ENCODE data around the gene BTBD2.

BTBD2 gene

GRCh38 chr19:1981253-1981652 is 34.3 kb downstream of the BTBD2 start:
- no peak for DNase-seq

- DNase-seq: no peak
Measured at GRCh38 chr19:1980809-1981181, 34.7 kb downstream of the BTBD2 start.

DNA sequence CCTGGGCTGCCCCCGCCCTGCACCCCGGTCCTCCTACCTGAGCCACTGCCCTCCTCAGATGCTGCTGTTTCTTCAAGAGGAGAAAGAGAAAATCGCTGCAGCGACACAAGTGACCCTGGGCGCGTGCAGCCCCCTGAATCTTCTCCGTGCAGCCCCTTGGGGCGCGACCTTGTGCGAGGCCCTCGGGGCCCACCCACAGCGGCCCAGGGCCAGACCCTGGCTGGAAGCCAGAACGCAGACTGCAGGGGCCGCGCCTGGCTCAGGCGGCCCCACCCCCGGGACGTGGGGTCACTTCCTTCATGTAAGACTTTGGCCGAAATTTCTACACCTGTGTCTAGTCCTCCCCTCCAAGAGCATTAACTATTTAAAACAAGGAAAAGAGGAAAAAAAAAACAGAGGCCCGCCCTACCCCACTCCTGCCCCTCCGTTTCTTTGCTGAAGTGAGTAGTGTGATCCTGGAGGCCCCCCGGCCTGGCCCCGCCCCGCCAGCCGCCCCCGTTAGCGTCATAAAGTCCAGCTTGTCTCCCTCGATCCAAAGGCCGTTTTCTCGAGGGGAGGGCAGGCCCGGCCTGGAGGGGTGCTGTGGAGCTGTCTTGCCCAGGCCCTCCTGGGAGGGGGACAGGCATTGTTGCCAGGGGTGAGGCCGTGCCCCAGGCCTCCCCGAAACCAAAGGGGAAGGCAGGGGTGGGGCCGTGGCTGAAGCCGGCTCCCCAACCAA is 35.3 kb downstream of the BTBD2 start:
- DNase-seq: no peak

DNA sequence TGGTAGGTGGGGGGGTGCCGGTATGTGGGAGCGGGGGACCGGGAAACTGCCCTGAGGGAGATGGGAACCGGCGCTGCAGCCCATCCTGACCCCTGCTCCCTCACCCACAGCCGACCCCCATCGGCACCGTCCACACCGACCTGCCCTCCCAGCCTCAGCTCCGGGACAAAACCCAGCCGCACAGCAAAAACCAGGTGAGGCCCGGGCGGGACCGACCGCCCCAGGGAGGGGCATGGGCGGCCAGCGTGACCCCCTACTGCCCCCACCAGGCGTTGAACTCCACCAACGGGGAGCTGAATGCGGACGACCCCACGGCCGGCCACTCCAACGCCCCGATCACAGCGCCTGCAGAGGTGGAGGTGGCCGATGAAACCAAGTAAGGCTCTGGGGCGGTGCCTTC is 35.9 kb downstream of the BTBD2 start:
- no peak for DNase-seq

GRCh38 chr19:1979017-1979416 is 36.5 kb downstream of the BTBD2 start:
- DNase-seq: no peak

DNA sequence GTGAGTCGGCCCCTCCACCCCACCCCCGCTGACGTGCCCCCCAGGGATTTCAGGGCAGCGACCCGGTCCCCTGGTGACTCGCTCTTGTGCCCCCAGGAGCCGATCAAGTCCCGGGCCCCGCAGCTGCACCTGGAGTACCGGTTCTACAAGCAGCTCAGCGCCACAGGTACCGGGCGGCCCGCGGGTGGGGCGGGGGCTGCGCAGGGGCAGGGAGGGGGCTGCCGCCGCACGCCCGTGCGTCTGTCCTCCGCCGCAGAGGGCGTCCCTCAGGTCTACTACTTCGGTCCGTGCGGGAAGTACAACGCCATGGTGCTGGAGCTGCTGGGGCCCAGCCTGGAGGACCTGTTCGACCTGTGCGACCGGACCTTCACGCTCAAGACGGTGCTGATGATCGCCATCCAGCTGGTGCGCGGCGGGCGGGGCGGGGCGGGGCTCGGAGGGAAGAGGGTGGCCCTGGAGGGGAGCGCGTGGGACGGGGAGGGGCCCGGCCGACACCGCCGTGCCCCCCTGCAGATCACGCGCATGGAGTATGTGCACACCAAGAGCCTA is 37.1 kb downstream of the BTBD2 start:
- no peak for DNase-seq

DNA sequence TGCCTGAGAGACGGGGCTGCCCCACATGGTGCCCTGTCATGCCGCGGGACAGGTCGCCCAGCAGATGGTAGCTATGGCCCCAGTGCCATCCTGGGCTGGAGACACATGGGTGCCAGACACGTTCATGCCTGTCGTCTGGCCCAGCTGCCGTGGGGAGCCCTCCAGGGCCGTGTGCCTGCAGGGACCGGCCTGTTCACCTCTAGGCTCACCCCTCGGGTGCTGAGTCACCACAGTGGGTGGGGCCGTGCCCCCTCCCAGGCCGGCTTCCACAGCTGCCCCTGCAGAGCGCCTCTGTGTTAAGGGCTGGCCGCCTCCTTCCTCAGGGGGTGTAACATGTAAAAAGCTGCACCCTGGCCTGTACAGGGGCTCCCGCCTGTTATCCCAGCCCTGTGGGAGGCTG is 38.4 kb downstream of the BTBD2 start:
- no peak for DNase-seq

DNA sequence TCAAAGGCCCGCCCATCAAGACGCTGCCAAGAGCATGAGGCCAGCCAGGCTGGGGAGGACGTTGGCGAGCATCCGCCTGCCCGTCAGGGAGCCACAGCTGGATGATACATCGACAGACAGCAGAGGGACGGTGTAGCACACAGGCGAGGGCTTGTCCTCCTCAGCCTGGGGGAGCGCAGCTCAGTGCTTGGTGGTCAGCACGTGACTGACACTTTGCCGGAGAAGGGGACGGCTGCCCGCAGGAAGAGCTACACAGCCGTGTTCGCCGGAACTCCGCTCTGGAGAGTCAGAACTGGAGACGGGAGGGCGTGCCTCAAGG is 40.4 kb downstream of the BTBD2 start:
- DNase-seq: no peak

DNA sequence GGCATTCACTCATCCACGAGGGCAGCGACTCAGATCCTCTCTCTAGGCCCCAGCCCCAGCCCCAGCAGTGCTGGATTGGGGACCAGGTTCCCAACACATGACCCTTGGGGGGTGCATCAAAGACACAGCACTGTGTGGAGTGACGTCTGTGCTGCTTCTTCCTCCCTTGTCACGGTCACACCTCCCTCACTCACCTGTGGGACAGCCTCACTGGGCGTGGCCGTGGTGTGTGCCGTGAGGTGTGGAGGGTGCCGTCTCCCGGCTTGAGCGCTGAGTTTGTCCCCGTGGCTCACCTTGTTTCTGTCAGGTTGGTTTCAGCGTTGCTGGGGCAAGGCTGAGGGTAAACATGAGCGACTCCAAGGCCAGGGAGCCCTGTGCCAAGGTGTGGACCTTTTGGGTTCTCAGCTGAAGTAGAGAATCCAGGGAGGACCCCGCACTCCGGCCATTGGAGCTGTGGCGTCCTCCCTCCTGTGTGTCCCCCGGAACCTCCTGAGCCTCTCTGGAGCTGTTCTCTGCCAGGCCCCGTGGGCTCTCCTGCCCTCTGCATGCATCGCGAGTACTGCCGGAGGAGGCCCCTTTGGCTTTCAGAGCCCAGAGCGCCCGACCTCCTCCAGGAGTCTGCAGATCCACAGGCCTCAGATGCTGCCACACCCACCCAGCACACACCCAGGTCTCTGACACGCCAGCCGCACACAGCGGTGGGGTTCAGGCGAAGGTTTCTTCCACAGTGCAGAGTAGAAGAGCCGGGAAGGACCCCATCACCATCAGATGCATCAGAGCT is 40.9 kb downstream of the BTBD2 start:
- no peak for DNase-seq

- DNase-seq: no peak
Measured at GRCh38 chr19:1970806-1971502, 44.6 kb downstream of the BTBD2 start.

DNA sequence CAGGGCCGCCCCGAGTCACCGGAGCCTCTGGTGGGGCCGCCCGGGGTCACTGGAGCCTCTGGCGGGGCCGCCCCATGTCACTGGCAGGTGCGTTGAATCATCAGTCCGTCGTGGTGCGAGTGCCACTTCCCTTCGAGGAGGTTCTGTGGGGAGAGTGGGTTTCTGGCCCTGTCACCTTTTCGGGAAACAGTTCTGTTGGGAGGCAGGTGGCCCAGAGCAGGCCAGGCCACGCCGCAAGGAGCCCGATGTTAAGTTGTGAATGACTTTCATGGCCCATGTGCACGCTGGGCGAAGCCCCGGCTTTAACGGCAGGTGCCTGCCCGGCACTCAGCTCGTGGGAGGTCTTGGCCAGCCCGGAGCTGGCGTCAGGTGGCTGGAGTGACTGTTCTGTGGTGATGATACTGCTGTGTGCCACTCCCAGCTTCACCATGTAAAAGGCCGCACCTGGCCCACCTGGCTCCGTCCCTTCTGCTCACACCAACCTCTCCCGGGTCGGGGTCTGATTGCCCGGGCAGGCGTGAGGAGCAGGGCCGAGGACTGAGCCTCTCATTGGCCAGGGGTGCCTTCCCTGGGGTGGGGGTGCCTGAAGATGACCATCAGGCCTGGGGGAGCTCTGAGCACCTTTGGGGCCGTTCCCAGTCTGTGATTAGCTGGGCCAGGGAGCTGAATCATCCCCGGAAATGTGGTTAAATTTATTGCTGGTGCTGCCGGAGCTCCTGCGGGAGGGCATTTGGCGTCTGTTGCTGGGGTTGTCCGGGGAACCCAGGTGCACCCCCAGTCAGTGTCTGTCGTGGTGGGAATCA is 45.3 kb downstream of the BTBD2 start:
- DNase-seq: no peak

GRCh38 chr19:1969176-1970002 is 46.1 kb downstream of the BTBD2 start:
- DNase-seq: no peak

GRCh38 chr19:1968279-1969175 is 47.0 kb downstream of the BTBD2 start:
- DNase-seq: no peak

DNA sequence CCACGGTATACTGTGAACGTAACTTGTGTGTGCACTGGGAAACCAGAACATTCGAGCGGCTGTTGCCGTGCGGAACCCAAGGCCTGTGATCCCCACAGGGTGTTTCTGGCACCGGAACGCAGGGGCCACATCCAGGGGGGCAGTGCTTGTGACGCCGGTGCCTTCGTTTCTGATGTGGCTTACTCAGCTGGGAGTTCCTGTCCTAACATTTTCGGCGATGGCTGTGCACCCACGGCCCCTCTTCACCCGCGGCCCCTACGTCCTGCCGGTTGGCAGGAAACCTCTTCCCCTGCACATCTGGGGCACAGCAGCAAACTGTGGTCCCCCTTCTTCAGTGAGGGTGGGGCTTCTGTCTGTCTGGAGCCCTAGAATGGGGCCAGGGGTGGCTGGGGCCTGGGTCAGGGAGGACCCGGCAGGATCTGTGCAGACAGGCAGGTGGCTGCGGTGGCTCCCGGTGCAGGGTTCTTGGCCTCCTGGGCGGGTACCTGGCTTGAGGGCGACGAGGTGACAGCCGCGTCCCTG is 48.4 kb downstream of the BTBD2 start:
- DNase-seq: no peak

DNA sequence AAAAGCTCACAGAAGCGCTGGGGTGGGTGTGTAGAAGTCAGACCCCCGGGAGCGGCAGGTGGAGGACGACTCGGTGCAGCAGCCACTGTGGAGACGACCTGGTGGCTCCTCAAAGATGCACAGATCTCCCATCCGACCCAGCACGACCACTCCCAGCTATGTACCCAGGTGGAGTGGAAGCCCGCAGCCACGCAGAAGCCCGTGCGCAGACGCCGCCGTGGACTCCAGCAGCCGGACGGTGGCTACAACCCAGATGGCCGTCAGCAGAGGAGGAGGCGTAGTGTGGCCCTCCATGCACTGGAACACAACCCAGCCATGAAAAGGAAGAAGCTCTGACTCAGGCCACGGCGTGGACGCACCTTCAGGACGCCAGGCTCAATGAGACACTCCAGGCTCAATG is 52.8 kb downstream of the BTBD2 start:
- DNase-seq: no peak

DNA sequence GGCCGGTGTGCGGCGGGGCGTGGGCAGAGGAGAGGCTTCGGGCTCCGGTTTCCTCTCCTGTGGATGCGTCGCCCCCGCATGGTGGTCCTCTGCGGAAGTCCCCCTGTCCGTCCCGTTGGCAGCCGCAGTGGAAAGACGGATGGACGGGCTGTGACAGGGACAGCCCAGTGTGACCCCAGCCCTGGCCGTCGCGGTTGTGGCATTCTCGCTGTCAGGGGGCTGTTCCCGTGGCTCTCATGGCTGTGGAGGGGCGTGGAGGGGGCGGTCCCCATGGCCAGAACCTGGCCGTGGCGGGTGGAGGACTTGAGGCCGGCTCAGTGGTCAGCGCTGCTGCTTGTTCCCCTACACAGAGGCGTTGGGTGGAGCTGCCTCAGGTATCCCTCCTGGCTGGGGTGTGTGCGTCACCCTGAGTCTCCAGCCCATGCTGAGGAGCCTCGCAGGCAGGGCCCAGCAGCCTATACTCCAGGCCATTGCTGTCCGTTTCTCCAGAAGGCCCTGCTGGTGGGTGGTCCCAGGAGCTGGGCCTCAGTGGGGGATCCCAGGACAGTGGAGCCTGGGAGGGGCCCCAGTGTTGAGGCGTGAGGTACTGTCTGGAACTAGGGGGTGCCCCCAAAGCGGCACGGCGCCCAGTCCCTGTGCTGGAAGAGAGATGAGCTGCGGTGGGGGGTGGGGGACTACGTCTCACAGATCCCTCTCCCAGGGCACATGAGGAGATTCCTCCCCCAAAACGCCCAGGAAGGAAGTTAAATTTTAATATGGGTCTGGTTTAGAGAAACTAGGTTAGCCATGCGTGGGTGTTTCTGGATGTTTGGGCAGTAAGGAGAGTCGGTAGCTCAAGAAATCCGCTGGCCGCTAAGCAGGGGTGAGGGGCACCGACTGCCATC is 54.3 kb downstream of the BTBD2 start:
- no peak for DNase-seq

DNA sequence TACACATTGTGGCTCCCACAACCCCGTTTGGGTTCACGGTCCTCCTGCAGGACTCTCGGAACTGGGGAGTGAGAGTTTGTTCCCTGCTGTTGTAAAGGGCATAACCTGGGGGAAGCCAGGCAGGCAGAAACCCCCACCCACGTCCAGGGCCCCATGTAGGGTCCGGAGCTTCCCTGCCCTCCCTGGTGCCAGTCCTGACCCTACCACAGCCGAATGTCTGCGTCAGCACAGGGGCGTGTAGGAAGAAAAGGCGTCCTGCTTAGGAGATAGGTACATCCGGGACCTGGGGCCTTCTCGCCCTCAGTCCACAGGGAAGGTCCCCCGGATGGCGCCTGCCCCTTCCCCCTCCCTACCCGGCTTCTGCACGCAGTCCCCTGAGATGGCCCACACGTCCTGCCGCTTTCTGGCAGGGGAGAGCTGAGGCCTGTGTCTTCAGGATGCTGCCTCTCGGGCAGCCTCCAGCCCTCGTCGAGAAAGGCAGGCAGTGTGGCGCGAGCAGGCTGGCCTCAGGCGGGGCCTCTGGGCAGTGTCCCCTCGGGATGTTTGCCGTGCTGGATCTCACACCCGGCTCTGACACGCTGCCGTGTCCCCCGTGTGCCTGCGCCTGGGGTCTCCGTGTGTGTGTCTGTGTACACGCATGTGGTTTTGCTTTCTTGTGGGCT is 55.5 kb downstream of the BTBD2 start:
- no peak for DNase-seq

DNA sequence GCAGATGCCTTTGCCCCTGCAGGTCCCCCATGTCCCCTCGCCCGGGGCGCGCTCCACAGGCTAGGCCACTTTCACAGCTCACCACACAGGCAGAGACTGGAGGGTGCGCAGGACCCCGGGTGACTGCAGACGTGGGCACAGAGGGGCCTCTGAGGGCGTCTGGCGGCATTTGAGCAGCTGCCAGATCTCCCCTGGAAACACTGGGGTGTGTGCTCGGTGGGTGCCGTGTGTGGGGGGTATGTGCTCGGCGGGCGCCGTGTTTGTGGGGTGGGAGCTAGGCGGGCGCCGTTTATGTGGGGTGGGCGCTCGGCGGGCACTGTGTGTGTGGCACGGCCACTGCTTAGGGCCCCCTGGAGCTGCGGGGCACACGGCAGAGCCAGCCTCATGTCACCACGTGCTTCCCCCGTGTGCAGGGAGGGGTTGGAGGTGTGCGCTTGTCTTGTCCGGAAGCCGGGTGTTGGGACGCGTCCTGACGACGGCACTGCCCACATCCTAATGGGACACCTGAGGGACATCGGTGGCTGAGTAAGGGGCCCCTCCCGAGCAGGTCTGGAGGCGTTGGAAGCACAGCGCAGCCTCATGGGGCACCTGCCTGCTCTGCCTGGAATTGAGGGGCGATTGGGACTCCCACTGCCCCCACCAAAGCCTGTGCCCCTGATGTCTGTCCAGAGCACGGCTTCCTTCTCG is 57.8 kb downstream of the BTBD2 start:
- DNase-seq: no peak

Measured in NCI-H2029 treated with DMSO at 0.1 percent for 48 hours (cell line).